HG03060 (cell line): ENCODE data around the gene ZIK1.

ENCODE experiments used
- ATAC-seq: cut with Tn5 transposase; IDR thresholded peaks from one replicate; pipeline ENCODE4 v1.9.1; 2021; ENCODE audit warnings: low read depth, moderate number of reproducible peaks; ENCODE audit not compliant: unreplicated experiment

ZIK1 gene

GRCh38 chr19:57583521-57584416, at the start of gene ZIK1:
Gene ZIK1 (plus strand): TSS chr19:57584145. CDS start chr19:57584357, 212 bp downstream.
- ATAC-seq: no peak

- no peak for ATAC-seq
These were observed 45.9 kb upstream of the ZIK1 start for GRCh38 chr19:57537953-57538547.

GRCh38 chr19:57546513-57546912, 37.4 kb upstream of the ZIK1 start:
- no peak for ATAC-seq

GRCh38 chr19:57552432-57552831, 31.5 kb upstream of the ZIK1 start:
- no peak for ATAC-seq

- ATAC-seq: no peak
These were observed 26.3 kb upstream of the ZIK1 start for GRCh38 chr19:57557659-57558058.

- ATAC-seq: no peak
These were observed 25.4 kb upstream of the ZIK1 start for GRCh38 chr19:57558525-57558924.

GRCh38 chr19:57559008-57559403, 24.9 kb upstream of the ZIK1 start:
- no peak for ATAC-seq

- ATAC-seq: peak; percentile 71
These were observed 24.4 kb upstream of the ZIK1 start, which contains the start of gene ZNF550 for GRCh38 chr19:57559404-57560025. Gene ZNF550 (minus strand): TSS chr19:57559863. CDS start chr19:57559682, 181 bp downstream.

- ATAC-seq: no peak
These were observed 23.9 kb upstream of the ZIK1 start for GRCh38 chr19:57560049-57560491.

GRCh38 chr19:57563547-57563946, 20.4 kb upstream of the ZIK1 start:
- no peak for ATAC-seq

- ATAC-seq: no peak
These were observed 17.3 kb upstream of the ZIK1 start for GRCh38 chr19:57566396-57567265.

- no peak for ATAC-seq
These were observed 13.2 kb upstream of the ZIK1 start for GRCh38 chr19:57570707-57571106.

GRCh38 chr19:57572415-57572947, 11.5 kb upstream of the ZIK1 start:
- no peak for ATAC-seq

GRCh38 chr19:57576661-57577060, 7.3 kb upstream of the ZIK1 start:
- ATAC-seq: no peak

- ATAC-seq: peak; percentile 91
These were observed 5.3 kb upstream of the ZIK1 start, which contains the start of gene ZNF416 for GRCh38 chr19:57578487-57579205. Gene ZNF416 (minus strand): TSS chr19:57578911. CDS start chr19:57578704, 207 bp downstream.

GRCh38 chr19:57583104-57583520, 833 bp upstream of the ZIK1 start:
- no peak for ATAC-seq

- ATAC-seq: no peak
These were observed 3.6 kb downstream of the ZIK1 start for GRCh38 chr19:57587529-57587928.

GRCh38 chr19:57599377-57599760, 15.4 kb downstream of the ZIK1 start:
- ATAC-seq: no peak

- ATAC-seq: no peak
These were observed 15.9 kb downstream of the ZIK1 start, which contains the start of gene ZNF530 for GRCh38 chr19:57599761-57600383. Gene ZNF530 (plus strand): TSS chr19:57599885. CDS start chr19:57604346, 4,461 bp downstream.
